AG09309 (cell line): ENCODE results near the gene SETSIP.
"Not testable (repeated sequence)": the region's sequence is repeated elsewhere in the genome, so short reads cannot be mapped to it uniquely, and the experiment has no call there.

Experiments used
- DNase-seq: peaks from one replicate; pipeline ENCODE4 v3.0.0-alpha.2; 2010; ENCODE audit warnings: low read depth
- H3K4me3 ChIP-seq: 2 replicates; pipeline ENCODE4 v1.5.1; 2011; ENCODE audit warnings: mild to moderate bottlenecking, low read depth, low read length, moderate library complexity; ENCODE audit not compliant: control insufficient read depth
- CTCF ChIP-seq: IDR thresholded peaks from 2 replicates; pipeline ENCODE4 v1.5.1; 2011; ENCODE audit warnings: mild to moderate bottlenecking, low read depth, low read length, inconsistent platforms; ENCODE audit not compliant: insufficient read depth, control insufficient read depth; ENCODE audit errors: missing control alignments

SETSIP gene

DNA sequence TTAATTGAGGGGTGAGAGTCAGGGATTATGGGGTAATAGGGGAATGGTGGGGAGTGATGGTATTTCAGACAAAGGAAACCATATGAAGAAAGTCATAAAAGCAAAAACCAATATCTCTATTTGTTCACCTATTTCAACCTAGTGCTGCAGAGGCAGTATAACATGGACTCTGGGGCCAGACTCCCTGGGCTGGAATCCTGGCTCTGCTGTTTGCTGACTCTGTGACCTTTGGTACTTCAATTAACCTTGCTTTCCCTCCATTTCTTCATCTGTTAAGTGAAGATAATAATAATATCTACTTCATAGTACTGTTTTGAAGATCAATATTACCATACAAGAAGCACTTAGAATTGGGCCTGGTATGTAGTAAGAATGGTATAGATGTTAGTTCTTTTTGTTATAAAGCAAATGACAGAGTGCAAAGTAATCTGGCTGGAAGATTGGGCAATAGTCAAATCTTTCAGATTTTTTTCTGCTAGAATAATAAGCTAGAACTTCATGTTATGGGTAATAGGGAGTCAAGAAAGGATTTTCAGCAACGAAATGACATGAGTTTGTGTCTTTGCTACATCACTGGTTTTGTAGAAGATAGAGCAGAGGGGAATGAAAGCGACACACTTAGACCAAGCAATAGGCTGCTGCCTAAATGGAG, 36.4 kb downstream of the SETSIP start:
- no peak for DNase-seq
- TF ChIP-seq CTCF: no peak
- no peak overlapping the region for H3K4me3 ChIP-seq

- no peak for TF ChIP-seq CTCF
- H3K4me3 ChIP-seq: no peak overlapping the region
- DNase-seq: no peak
Measured at GRCh38 chr1:92037400-92037799, 37.8 kb downstream of the SETSIP start.

DNA sequence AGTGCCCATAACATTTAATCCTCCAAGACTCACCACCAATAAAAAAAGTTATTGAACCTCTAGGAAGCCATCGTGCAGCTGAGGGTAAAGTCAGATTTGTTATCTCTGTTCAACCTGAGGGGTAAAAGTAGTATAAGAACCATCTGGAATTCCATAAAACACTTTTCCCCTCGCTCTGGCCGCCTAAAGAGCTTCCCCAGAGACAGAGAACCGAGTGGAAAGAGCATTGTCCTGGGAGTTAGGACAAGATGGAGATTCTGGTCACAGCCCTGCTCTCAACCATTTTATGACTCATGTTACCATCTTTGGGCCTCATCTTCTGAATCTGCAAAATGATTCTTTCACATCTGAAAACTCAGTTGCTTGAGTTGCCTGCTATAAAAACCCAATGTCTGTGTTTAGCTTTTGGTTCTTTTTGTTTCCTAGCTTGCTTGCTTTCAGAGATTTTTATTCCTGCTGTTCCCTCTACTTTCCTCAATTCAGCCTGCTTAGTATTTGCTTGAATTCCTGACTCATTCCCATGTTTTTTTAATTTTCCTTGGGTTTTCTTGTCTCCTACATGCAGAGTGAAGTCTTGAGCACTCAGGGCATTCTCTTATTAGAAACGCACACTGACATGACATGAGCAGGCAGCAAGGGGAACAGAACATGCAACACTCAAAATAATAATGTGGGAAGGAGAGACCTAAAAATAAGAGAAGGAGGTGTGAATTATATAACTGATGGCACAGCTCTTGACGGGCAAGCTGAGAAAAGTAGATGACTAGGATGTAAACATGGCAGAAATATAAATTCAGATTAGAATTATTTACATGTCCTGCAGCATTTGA, 43.7 kb downstream of the SETSIP start:
- TF ChIP-seq CTCF: no peak
- DNase-seq: no peak
- H3K4me3 ChIP-seq: no peak overlapping the region

DNA sequence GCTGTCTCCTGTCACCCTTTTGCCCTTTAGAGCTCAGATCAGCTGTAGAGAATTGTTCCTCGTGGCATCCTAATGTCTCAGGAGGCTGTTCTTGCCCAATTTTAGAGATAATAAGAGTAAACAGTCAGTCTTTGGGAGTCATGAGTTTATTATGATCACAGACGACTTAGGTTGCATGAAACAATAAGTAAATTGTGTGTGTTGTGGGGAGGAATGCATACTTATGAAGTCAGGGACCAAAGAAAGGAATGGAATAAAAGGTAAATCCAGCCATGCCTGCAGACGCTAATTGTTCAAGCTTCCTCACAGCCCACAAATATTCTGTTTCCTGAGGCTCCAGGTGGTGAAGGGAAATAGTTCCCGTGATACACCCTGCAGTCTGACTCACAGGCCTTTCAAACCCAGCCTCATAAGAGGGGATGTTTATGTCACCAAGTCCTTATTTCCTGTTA, 44.5 kb downstream of the SETSIP start:
- H3K4me3 ChIP-seq: no peak overlapping the region
- no peak for TF ChIP-seq CTCF
- DNase-seq: no peak

GRCh38 chr1:92029241-92029922, 45.8 kb downstream of the SETSIP start:
- no peak for DNase-seq
- TF ChIP-seq CTCF: no peak
- peak overlapping the region; percentile 34 for H3K4me3 ChIP-seq

GRCh38 chr1:92026806-92027205, 48.4 kb downstream of the SETSIP start:
- DNase-seq: no peak
- H3K4me3 ChIP-seq: no peak overlapping the region
- no peak for TF ChIP-seq CTCF

DNA sequence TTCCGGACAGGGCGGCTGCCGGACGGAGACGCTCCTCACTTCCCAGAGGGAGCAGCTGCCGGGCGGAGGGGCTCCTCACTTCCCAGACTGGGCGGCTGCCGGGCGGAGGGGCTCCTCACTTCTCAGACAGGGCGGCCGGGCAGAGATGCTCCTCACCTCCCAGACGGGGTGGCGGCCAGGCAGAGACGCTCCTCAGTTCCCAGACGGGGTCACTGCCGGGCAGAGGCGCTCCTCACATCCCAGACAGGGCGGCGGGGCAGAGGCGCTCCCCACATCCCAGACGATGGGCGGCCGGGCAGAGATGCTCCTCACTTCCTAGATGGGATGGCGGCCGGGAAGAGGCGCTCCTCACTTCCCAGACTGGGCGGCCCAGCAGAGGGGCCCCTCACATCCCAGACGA, 49.2 kb downstream of the SETSIP start:
- H3K4me3 ChIP-seq, DNase-seq: not testable (repeated sequence)
